GM18505 (cell line): ENCODE results near the gene GALNT2.

Source experiments
- ATAC-seq: cut with Tn5 transposase; IDR thresholded peaks from one replicate; pipeline ENCODE4 v1.9.1; 2021; ENCODE audit not compliant: unreplicated experiment
- POLR2A ChIP-seq: IDR thresholded peaks from 4 replicates; pipeline ENCODE4 v1.6.1; 2011; ENCODE audit warnings: borderline replicate concordance; ENCODE audit not compliant: insufficient read depth, insufficient read length; ENCODE audit errors: extremely low read depth

Gene GALNT2

GRCh38 chr1:230281556-230281955, 214.5 kb downstream of the GALNT2 start:
- no peak for TF ChIP-seq POLR2A
- ATAC-seq = no peak

DNA sequence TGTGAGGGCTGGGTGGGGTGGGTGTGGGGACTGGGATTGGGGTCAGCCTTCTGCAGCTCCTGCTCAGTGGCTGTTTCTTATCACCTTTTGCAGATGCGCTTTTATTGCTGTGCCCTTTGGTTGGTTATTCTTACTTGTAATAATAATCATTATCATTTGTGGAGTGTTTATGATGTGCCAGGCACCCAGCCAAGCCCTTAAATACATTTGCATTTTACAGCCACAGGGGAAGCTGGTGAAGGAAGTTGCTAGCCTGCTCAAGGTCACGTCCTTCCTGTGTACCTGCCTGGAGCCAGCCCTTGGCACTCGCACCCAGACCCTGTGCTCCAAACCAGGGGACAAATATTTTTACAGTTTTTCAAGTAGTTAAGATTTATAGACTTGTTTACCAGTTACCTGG, 215.1 kb downstream of the GALNT2 start:
- no peak for ATAC-seq
- TF ChIP-seq POLR2A = no peak

DNA sequence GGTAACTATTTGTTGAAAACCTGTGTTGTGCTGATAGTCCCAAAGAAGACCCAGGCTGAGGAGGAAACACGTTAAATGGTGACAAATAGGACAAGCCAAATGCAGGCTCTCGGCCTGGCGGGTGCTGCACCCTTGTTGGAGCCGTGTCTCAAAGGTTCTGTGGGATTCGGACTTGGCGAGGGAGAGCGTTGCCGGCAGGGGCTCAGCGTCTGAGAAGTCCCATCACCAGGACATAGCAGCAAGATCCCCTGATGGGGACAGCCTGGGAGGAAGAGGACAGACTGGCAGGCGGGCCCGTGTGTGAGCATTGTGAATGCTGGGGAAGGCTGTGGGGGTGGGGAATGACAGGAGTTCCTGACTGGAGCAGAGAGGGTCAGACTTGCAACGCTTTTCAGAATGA, 216.6 kb downstream of the GALNT2 start:
- ATAC-seq = no peak
- TF ChIP-seq POLR2A = no peak

GRCh38 chr1:230284891-230285290, 217.9 kb downstream of the GALNT2 start:
- no peak for TF ChIP-seq POLR2A
- no peak for ATAC-seq

DNA sequence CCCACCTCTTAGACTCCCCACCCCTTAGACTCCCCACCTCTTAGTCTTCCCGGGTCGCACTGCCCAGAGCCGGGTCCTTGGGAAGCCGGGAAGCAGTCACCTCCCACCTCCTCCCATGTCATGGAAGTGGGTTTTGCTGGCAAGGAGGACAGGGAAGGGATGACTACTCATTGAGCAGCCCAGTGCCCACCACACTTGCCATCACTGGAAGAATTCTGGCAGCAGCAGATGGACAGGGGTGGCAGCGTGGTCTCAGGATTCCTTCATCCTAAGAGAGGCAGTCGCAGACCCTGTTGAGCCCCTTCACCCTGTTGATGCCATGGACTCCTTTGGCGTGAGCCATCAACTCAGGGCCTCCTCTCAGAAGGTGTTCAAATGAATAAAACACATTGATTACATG, 218.3 kb downstream of the GALNT2 start:
- TF ChIP-seq POLR2A = no peak
- no peak for ATAC-seq

- no peak for TF ChIP-seq POLR2A
- no peak for ATAC-seq
These were observed 219.3 kb downstream of the GALNT2 start for GRCh38 chr1:230286166-230286889.

DNA sequence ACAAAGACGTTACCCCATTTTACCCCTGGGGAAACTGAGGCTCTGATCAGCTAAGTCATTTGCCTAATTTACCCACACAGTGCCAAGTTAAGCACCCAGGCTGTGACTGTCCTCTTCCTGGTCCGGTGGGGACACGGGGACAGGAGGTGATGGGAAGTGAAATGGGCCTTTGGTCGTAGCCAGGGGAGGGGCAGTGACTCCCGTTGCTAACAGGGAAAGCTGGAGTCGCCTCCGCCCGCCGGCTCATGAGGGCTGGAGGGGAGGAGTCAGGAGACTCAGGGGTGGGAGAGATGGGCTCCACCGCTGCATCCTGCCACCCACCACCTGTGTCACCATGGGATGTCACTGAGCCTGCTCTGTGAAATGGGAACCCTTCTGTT, 219.8 kb downstream of the GALNT2 start:
- no peak for ATAC-seq
- TF ChIP-seq POLR2A = no peak

DNA sequence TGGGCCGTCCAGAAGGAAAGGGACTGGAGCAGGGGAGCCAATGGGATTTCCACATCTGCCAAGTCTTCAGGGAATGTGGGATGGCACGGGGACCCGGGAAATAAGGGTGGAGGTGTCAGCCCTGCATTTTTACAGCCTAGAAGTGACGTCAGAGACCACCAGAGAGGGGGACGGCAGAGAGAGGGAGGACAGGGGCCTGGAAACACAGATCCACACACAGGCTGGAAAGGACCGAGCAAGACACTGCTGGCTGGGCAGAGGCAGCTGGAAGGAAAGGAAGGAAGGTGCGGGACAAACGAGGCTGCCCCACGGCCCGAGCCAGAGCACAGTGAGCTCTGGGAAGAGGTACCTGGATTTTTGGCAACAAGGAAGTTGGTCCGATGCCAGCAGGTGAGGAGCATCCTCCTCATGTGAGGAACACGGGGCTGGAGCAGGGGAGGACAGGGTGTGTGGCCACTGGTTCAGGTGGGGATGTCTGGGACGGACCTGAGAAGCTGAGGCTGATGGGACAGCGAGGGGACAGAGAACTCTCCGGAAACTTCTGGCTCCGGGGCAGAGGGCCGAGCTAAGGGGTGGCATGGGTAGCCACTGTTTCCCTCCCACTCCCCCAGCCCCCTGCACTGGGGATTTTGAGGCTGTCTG, 220.8 kb downstream of the GALNT2 start:
- ATAC-seq = no peak
- TF ChIP-seq POLR2A = no peak

DNA sequence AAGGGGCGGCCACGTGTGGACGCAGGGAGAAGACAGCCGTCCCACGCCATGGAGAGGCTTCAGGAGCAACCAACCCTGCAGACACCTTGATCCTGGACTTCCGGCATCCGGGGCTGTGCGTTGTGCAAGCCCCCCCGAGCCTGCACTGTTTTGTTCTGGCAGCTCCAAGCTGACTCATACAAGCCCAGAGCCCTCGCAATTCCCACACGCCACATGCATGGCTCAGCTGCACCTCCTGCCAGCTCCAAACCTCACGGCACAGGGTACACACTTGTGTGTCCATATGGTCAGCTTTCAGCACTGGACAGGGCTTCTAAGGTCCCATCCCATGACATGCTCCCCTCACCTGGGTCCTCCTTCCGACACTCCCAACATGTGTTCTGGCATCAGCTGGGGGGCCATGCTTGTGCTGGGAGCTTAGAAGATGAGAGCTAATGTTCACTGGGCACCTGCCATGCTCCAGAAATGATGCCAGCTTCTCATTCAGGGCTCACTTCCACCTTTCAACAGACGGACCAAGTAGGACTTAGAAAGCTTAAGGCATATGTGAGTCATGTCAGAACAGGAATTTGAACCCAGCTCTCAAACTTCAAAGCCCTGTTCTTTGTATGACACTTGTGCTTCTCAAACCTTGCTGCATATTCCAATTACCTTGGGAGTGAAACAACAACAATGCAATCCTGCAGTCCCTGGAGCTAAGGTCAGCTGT, 221.8 kb downstream of the GALNT2 start:
- TF ChIP-seq POLR2A = no peak
- ATAC-seq = no peak

GRCh38 chr1:230289350-230289644, 222.3 kb downstream of the GALNT2 start:
- TF ChIP-seq POLR2A = no peak
- no peak for ATAC-seq

- ATAC-seq = no peak
- TF ChIP-seq POLR2A = no peak
These were observed 224.9 kb downstream of the GALNT2 start for GRCh38 chr1:230291731-230292620.

DNA sequence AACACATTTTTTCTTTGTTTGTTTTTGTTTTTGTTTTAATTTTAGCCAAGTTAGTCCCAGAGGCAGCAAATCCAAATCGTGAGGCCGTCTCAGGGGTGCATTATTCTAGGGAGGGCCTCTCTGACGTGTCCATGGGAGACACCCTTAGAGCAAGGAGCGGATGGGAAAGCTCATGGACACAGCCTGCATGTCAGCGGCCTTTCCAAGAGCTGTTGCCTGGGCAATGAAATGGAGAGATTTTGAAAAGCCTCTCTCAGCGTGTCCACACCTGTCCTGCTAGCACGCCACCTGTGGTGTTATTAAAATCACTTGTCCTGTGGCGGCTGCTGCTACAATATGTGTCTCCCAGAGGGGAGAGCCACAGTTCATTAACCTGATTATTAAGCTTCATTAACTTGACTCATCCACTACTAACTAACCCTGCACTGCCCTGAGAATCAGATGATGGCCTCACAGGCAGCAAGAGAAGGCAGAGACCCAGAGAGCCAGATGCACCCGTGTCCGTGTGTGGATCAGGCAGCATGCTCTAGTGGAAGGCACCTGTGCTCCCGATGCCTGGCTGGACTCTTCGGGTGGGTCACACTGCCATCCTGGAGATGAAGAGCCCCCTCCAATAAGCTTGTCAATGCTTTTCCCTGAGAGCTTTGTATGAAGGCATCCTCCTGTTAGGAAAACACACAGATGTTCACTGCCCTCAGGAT, 225.8 kb downstream of the GALNT2 start:
- no peak for ATAC-seq
- no peak for TF ChIP-seq POLR2A

DNA sequence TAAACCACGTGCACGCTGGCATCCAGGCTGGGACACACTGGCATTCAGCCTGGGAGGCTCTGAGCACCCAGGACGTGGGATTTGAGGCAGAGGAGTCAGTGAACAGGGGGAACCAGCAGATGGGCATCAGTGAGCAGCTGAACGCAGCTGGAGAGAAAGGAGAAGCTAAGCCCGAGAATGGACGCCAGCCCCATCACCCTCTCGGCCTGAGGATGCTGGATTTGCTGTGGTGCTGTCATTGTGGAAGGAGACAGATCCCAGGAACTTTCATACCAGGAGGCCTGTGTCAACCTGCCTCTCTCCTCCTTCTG, 226.3 kb downstream of the GALNT2 start:
- TF ChIP-seq POLR2A = no peak
- ATAC-seq = no peak
